Activated T-helper 1 cell treated with anti-CD3 and anti-CD28 coated beads, Interleukin-2, amount 50 U/mL, for 16 hours (primary cell): ENCODE data around the gene SLC37A3.
"Not testable (repeated sequence)": the region's sequence is repeated elsewhere in the genome, so short reads cannot be mapped to it uniquely, and the experiment has no call there.

Source experiments
- DNase-seq, 2 donors: peaks; one replicate each; pipeline ENCODE4 v3.0.0-alpha.2; 2020; ENCODE audit warnings: low read depth in 1 of 2, low spot score in 1 of 2

SLC37A3 gene

GRCh38 chr7:140315498-140316164 is 82.7 kb downstream of the SLC37A3 start:
- no peak for DNase-seq

GRCh38 chr7:140314573-140315480 is 83.5 kb downstream of the SLC37A3 start:
- DNase-seq: no peak

GRCh38 chr7:140312141-140312846 is 86.0 kb downstream of the SLC37A3 start:
- DNase-seq: no peak

GRCh38 chr7:140311128-140311527 is 87.2 kb downstream of the SLC37A3 start:
- not testable (repeated sequence) for DNase-seq

- DNase-seq: no peak
Observed at GRCh38 chr7:140310337-140311002, 87.9 kb downstream of the SLC37A3 start.

- DNase-seq: no peak
Observed at GRCh38 chr7:140308060-140308459, 90.3 kb downstream of the SLC37A3 start.

- no peak for DNase-seq
Observed at GRCh38 chr7:140304191-140304799, 94.0 kb downstream of the SLC37A3 start.

- no peak for DNase-seq
Observed at GRCh38 chr7:140300243-140301136, 97.8 kb downstream of the SLC37A3 start.

- DNase-seq: no peak
Observed at GRCh38 chr7:140298213-140298612, 100.1 kb downstream of the SLC37A3 start.

GRCh38 chr7:140297192-140297591 is 101.1 kb downstream of the SLC37A3 start:
- DNase-seq: no peak

GRCh38 chr7:140295224-140295738 is 103.0 kb downstream of the SLC37A3 start:
- DNase-seq: no peak

GRCh38 chr7:140294454-140294853 is 103.9 kb downstream of the SLC37A3 start:
- no peak for DNase-seq

- no peak for DNase-seq
Observed at GRCh38 chr7:140292438-140292837, 105.9 kb downstream of the SLC37A3 start.

- no peak for DNase-seq
Observed at GRCh38 chr7:140289804-140290203, 108.5 kb downstream of the SLC37A3 start.

- no peak for DNase-seq
Observed at GRCh38 chr7:140287988-140288387, 110.3 kb downstream of the SLC37A3 start.

- no peak for DNase-seq
Observed at GRCh38 chr7:140285938-140286337, 112.4 kb downstream of the SLC37A3 start.

GRCh38 chr7:140284062-140284461 is 114.3 kb downstream of the SLC37A3 start:
- no peak for DNase-seq
